Stomach smooth muscle (tissue), 2 donors: Measurements from ENCODE around the gene APOA4.

ENCODE experiments used
- H3K27ac ChIP-seq: one replicate; pipeline ENCODE4 v1.7.0; 2013; ENCODE audit warnings: mild to moderate bottlenecking, low read length, inconsistent platforms
- H3K27me3 ChIP-seq, 2 donors: one replicate each; pipeline ENCODE4 v1.7.0; 2013; ENCODE audit warnings: low read length in 2 of 2; ENCODE audit not compliant: insufficient read depth in 2 of 2, control insufficient read depth in 1 of 2
- H3K36me3 ChIP-seq, 2 donors: one replicate each; pipeline ENCODE4 v1.7.0; 2013; ENCODE audit warnings: low read length in 2 of 2; ENCODE audit not compliant: control insufficient read depth in 2 of 2, insufficient read depth in 2 of 2
- H3K4me1 ChIP-seq: one replicate; pipeline ENCODE4 v1.7.0; 2013; ENCODE audit warnings: low read length; ENCODE audit not compliant: control insufficient read depth, insufficient read depth
- H3K4me3 ChIP-seq, 2 donors: one replicate each; pipeline ENCODE4 v1.7.0; 2013; ENCODE audit warnings: low read length in 2 of 2
- H3K9ac ChIP-seq, 2 donors: one replicate each; pipeline ENCODE4 v1.7.0; 2013; ENCODE audit warnings: low read length in 2 of 2, mild to moderate bottlenecking in 1 of 2
- H3K9me3 ChIP-seq, 2 donors: one replicate each; pipeline ENCODE4 v1.7.0; 2013; ENCODE audit warnings: low read length in 2 of 2; ENCODE audit not compliant: control insufficient read depth in 2 of 2
- donor health status: healthy.
- donor health status: Pancreatic carcinoma.

The APOA4 gene

GRCh38 chr11:116788975-116789374 is 34.1 kb downstream of the APOA4 start:
- H3K9ac ChIP-seq: no peak overlapping the region

GRCh38 chr11:116788534-116788933 is 34.6 kb downstream of the APOA4 start:
- Histone ChIP-seq H3K4me3 (peak overlapping the region; percentile 92 to 94), H3K9me3 (no peaks in the 10 kb centered on the region), H3K27me3 (no peaks in the 10 kb centered on the region), H3K36me3 (peaks cover 27 to 30% of the 10 kb centered on the region in 2 donors), H3K4me1 (peaks cover 22% of the 10 kb centered on the region), H3K27ac (peak overlapping the region; percentile 87), H3K9ac (peak overlapping the region; percentile 88 to 96)

More at GRCh38 chr11:116788975-116789374, 34.1 kb downstream of the APOA4 start:
- peaks cover 23 to 26% of the 10 kb centered on the region in 2 donors for H3K36me3 ChIP-seq
- H3K27me3 ChIP-seq: no peaks in the 10 kb centered on the region
- no peaks in the 10 kb centered on the region for H3K9me3 ChIP-seq
- H3K4me1 ChIP-seq: peaks cover 22% of the 10 kb centered on the region
- H3K27ac ChIP-seq: no peak overlapping the region
- peak overlapping the region in 1 of 2 donors; percentile 92 for H3K4me3 ChIP-seq

- H3K9me3 ChIP-seq: no peaks in the 10 kb centered on the region
- peaks cover 22% of the 10 kb centered on the region for H3K4me1 ChIP-seq
- H3K36me3 ChIP-seq: peaks cover 33 to 36% of the 10 kb centered on the region in 2 donors
- H3K9ac ChIP-seq: peak within 1 kb of the TSS; percentile 88 to 96
- H3K4me3 ChIP-seq: peak within 1 kb of the TSS; percentile 92 to 94
- H3K27ac ChIP-seq: peak within 1 kb of the TSS; percentile 87
- no peaks in the 10 kb centered on the region for H3K27me3 ChIP-seq
These were observed 35.2 kb downstream of the APOA4 start, which contains the start of gene ZPR1 for GRCh38 chr11:116787786-116788486. ZPR1 (minus strand) TSS chr11:116788023; CDS start chr11:116787990, 33 bp downstream.

- peaks cover 37 to 41% of the 10 kb centered on the region in 2 donors for H3K36me3 ChIP-seq
- H3K4me3 ChIP-seq: peak overlapping the region; percentile 92 to 94
These were observed 35.7 kb downstream of the APOA4 start for GRCh38 chr11:116787436-116787785.

GRCh38 chr11:116786966-116787365 is 36.1 kb downstream of the APOA4 start:
- no peaks in the 10 kb centered on the region for H3K9me3 ChIP-seq
- peak overlapping the region; percentile 92 to 94 for H3K4me3 ChIP-seq
- H3K4me1 ChIP-seq: peaks cover 22% of the 10 kb centered on the region
- peaks cover 42 to 46% of the 10 kb centered on the region in 2 donors for H3K36me3 ChIP-seq
- no peak overlapping the region for H3K27ac ChIP-seq
- H3K27me3 ChIP-seq: no peaks in the 10 kb centered on the region
- H3K9ac ChIP-seq: peak overlapping the region; percentile 88 to 96

More at GRCh38 chr11:116787436-116787785, 35.7 kb downstream of the APOA4 start:
- Histone ChIP-seq H3K27ac (peak overlapping the region; percentile 87), H3K9me3 (no peaks in the 10 kb centered on the region), H3K4me1 (peaks cover 22% of the 10 kb centered on the region), H3K9ac (peak overlapping the region; percentile 88 to 96), H3K27me3 (no peaks in the 10 kb centered on the region)

- H3K4me1 ChIP-seq: peaks cover 16% of the 10 kb centered on the region
- H3K9me3 ChIP-seq: no peaks in the 10 kb centered on the region
- H3K27ac ChIP-seq: no peak overlapping the region
- H3K36me3 ChIP-seq: peaks cover 43 to 47% of the 10 kb centered on the region in 2 donors
- no peaks in the 10 kb centered on the region for H3K27me3 ChIP-seq
- H3K4me3 ChIP-seq: peak overlapping the region in 1 of 2 donors; percentile 92
- H3K9ac ChIP-seq: no peak overlapping the region
These were observed 36.8 kb downstream of the APOA4 start for GRCh38 chr11:116786326-116786725.

GRCh38 chr11:116782728-116783127 is 40.4 kb downstream of the APOA4 start:
- Histone ChIP-seq H3K27ac (no peak overlapping the region), H3K9ac (no peak overlapping the region), H3K36me3 (peaks cover 63 to 67% of the 10 kb centered on the region in 2 donors), H3K4me3 (no peak overlapping the region), H3K9me3 (no peaks in the 10 kb centered on the region), H3K27me3 (no peaks in the 10 kb centered on the region), H3K4me1 (peaks cover 9% of the 10 kb centered on the region)

- Histone ChIP-seq H3K27ac (no peak overlapping the region), H3K9ac (no peak overlapping the region), H3K9me3 (no peaks in the 10 kb centered on the region), H3K4me1 (peaks cover under 1% of the 10 kb centered on the region), H3K4me3 (no peak overlapping the region), H3K36me3 (peaks cover 42 to 50% of the 10 kb centered on the region in 2 donors), H3K27me3 (no peaks in the 10 kb centered on the region)
These were observed 44.5 kb downstream of the APOA4 start for GRCh38 chr11:116778556-116778955.

- peaks cover 9% of the 10 kb centered on the region for H3K4me1 ChIP-seq
- H3K36me3 ChIP-seq: peaks cover 28 to 35% of the 10 kb centered on the region in 2 donors
- no peak overlapping the region for H3K9ac ChIP-seq
- H3K27me3 ChIP-seq: no peaks in the 10 kb centered on the region
- H3K27ac ChIP-seq: no peak overlapping the region
- no peak overlapping the region for H3K4me3 ChIP-seq
- H3K9me3 ChIP-seq: no peaks in the 10 kb centered on the region
These were observed 46.0 kb downstream of the APOA4 start for GRCh38 chr11:116777056-116777455.

GRCh38 chr11:116776522-116776984 is 46.6 kb downstream of the APOA4 start:
- Histone ChIP-seq H3K4me3 (no peak overlapping the region), H3K36me3 (peaks cover 26 to 32% of the 10 kb centered on the region in 2 donors)

GRCh38 chr11:116775975-116776374 is 47.1 kb downstream of the APOA4 start:
- H3K9me3 ChIP-seq: no peaks in the 10 kb centered on the region
- no peaks in the 10 kb centered on the region for H3K27me3 ChIP-seq
- no peak overlapping the region for H3K4me3 ChIP-seq
- no peak overlapping the region for H3K27ac ChIP-seq
- H3K36me3 ChIP-seq: peaks cover 26 to 32% of the 10 kb centered on the region in 2 donors
- H3K9ac ChIP-seq: no peak overlapping the region
- peaks cover 14% of the 10 kb centered on the region for H3K4me1 ChIP-seq

More at GRCh38 chr11:116776522-116776984, 46.6 kb downstream of the APOA4 start:
- no peak overlapping the region for H3K9ac ChIP-seq
- no peaks in the 10 kb centered on the region for H3K9me3 ChIP-seq
- H3K27ac ChIP-seq: no peak overlapping the region
- H3K27me3 ChIP-seq: no peaks in the 10 kb centered on the region
- H3K4me1 ChIP-seq: peaks cover 14% of the 10 kb centered on the region
